Tibial nerve (tissue), 4 donors: ENCODE measurements around the gene STK17A.

Source experiments
- EP300 ChIP-seq, 2 donors: sonication (generic); formaldehyde crosslinking; IDR thresholded peaks; one replicate each; pipeline ENCODE4 v1.6.1; 2017; ENCODE audit warnings: antibody characterized with exemption in 2 of 2, mild to moderate bottlenecking in 1 of 2
- POLR2A ChIP-seq, 2 donors: fragments of 450-650 bp; IDR thresholded peaks; one replicate each; pipeline ENCODE4 v1.6.1; 2017; ENCODE audit warnings: antibody characterized with exemption in 2 of 2, mild to moderate bottlenecking in 2 of 2, moderate library complexity in 2 of 2
- TF ChIP-seq, protein P1 (sequence below), 5 experiments: fragments of 200-600 bp in 3 of 5; fragments of 450-650 bp in 2 of 5; sonication (generic) in 3 of 5; IDR thresholded peaks; one replicate each; pipeline ENCODE4 v1.5.1; 2016 to 2019; ENCODE audit warnings: antibody characterized with exemption in 5 of 5, mild to moderate bottlenecking in 3 of 5, moderate library complexity in 2 of 5

DNA sequence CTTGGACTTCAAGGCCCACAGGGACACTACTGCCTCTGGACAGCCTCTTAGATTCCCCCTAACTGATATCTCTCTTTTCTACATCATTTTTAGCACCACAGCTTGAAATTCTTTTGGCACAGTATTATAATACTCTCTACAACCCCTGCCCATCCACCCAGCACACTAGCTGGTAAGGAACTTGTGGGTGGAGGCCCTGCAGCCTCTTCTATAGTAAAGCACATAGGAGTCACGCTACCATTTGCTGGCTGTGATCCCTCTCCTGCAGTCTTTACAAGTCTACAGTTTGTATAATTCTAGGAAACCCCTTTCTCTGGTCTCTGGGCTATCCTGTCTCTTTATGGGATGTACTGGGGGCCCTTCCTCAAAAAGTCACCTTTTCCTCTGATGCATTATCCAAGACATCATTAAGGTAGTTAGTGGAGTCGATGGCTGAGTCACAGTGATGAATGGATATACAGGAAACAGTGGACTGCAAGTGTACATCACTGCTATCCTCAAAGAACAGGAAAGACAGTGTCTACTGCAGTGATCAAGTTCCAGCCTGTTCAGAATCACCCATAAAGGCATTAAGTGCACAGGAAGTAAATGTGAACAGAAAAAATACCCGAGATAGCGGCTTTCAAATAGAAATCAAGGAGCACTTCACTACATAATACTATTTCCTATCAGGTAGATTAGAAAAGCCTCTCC, 54.4 kb downstream of the STK17A start:
- TF ChIP-seq, protein P1, sequence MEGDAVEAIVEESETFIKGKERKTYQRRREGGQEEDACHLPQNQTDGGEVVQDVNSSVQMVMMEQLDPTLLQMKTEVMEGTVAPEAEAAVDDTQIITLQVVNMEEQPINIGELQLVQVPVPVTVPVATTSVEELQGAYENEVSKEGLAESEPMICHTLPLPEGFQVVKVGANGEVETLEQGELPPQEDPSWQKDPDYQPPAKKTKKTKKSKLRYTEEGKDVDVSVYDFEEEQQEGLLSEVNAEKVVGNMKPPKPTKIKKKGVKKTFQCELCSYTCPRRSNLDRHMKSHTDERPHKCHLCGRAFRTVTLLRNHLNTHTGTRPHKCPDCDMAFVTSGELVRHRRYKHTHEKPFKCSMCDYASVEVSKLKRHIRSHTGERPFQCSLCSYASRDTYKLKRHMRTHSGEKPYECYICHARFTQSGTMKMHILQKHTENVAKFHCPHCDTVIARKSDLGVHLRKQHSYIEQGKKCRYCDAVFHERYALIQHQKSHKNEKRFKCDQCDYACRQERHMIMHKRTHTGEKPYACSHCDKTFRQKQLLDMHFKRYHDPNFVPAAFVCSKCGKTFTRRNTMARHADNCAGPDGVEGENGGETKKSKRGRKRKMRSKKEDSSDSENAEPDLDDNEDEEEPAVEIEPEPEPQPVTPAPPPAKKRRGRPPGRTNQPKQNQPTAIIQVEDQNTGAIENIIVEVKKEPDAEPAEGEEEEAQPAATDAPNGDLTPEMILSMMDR (IDR thresholded peaks at IDR 0.05) = no peak
- no peak for TF ChIP-seq EP300 (IDR thresholded peaks at IDR 0.05)
- no peak for TF ChIP-seq POLR2A (IDR thresholded peaks at IDR 0.05)
